Hepatocyte (in vitro differentiated cells): ENCODE measurements around the gene KIAA1549. TPM values are rescaled to one million over a fixed set of nuclear protein-coding genes. Genes with fewer than 3 reads are reported as not detected.

Experiments
- DNase-seq: peaks from one replicate; pipeline ENCODE4 v3.0.0-alpha.2; 2016; ENCODE audit warnings: low spot score
- H2AFZ ChIP-seq: fragments of 200-600 bp; sonication (generic); 2 replicates; pipeline ENCODE4 v1.6.0; 2016; ENCODE audit warnings: antibody characterized with exemption, mild to moderate bottlenecking
- H3K27ac ChIP-seq: fragments of 200-600 bp; sonication (generic); 2 replicates; pipeline ENCODE4 v1.5.1; 2016; ENCODE audit warnings: mild to moderate bottlenecking
- H3K27me3 ChIP-seq: fragments of 200-600 bp; sonication (generic); 2 replicates; pipeline ENCODE4 v1.6.1; 2016
- H3K36me3 ChIP-seq: fragments of 200-600 bp; sonication (generic); replicated peaks from 2 replicates; pipeline ENCODE4 v1.5.1; 2016; ENCODE audit warnings: low read depth; ENCODE audit not compliant: insufficient read depth
- H3K4me1 ChIP-seq: fragments of 200-600 bp; sonication (generic); 2 replicates; pipeline ENCODE4 v1.5.1; 2016; ENCODE audit warnings: mild to moderate bottlenecking, moderate library complexity; ENCODE audit not compliant: insufficient read depth
- H3K4me2 ChIP-seq: fragments of 200-600 bp; sonication (generic); 2 replicates; pipeline ENCODE4 v1.6.0; 2016
- H3K4me3 ChIP-seq: fragments of 200-600 bp; sonication (generic); 2 replicates; pipeline ENCODE4 v1.5.1; 2016; ENCODE audit warnings: mild to moderate bottlenecking
- H3K79me2 ChIP-seq: fragments of 200-600 bp; sonication (generic); 2 replicates; pipeline ENCODE4 v1.6.0; 2017; ENCODE audit warnings: mild to moderate bottlenecking
- H3K9me2 ChIP-seq: fragments of 200-600 bp; sonication (generic); replicated peaks from 2 replicates; pipeline ENCODE4 v1.6.0; 2017; ENCODE audit warnings: mild to moderate bottlenecking; ENCODE audit not compliant: insufficient read depth
- H3K9me3 ChIP-seq: fragments of 200-600 bp; sonication (generic); 2 replicates; pipeline ENCODE4 v1.5.1; 2016; ENCODE audit warnings: low read depth, mild to moderate bottlenecking
- H4K20me1 ChIP-seq: fragments of 200-600 bp; sonication (generic); 2 replicates; pipeline ENCODE4 v1.6.0; 2016; ENCODE audit warnings: mild to moderate bottlenecking; ENCODE audit not compliant: insufficient read depth, poor library complexity, severe bottlenecking
- CTCF ChIP-seq: fragments of 200-600 bp; sonication (generic); IDR thresholded peaks from 2 replicates; pipeline ENCODE4 v1.5.1; 2016; ENCODE audit warnings: antibody characterized with exemption, mild to moderate bottlenecking; ENCODE audit not compliant: poor library complexity
- EZH2 ChIP-seq: fragments of 200-600 bp; sonication (generic); IDR thresholded peaks from 2 replicates; pipeline ENCODE4 v1.6.1; 2016; ENCODE audit warnings: antibody characterized with exemption, mild to moderate bottlenecking, borderline replicate concordance
- EZH2phosphoT487 ChIP-seq: fragments of 200-600 bp; sonication (generic); IDR thresholded peaks from one replicate; pipeline ENCODE4 v1.6.1; 2018; ENCODE audit warnings: antibody characterized with exemption, mild to moderate bottlenecking, low read depth, moderate library complexity; ENCODE audit not compliant: unreplicated experiment, severe bottlenecking
- WGBS: methylation state at CpG from one replicate; pipeline ENCODE4 v1.1.6; 2016; ENCODE audit warnings: low lambda C conversion rate; ENCODE audit errors: missing lambda C conversion rate; 5-methylcytosine and 5-hydroxymethylcytosine counted together
- polyA plus RNA-seq: library from polyadenylated mRNA; unstranded; fragments of >200 nt; fragmentation: Nextera tagmentation; extraction: Ambion mirVana; gene quantifications from 2 replicates; pipeline ENCODE4 v1.2.1, GENCODE V29; 2016
- small RNA-seq: library from RNA; depleted of rRNA; stranded (forward); fragments of <200 nt; gene quantifications from one replicate; pipeline ENCODE3, GENCODE V24; 2014
- total RNA-seq: library from RNA; depleted of rRNA; stranded (reverse); fragments of >200 nt; gene quantifications from 2 replicates; pipeline ENCODE4 v1.2.3, GENCODE V29; 2014

Gene KIAA1549
- total and polyA plus RNA-seq, 2 experiments from 2014 or later, result 3.4 to 7.3 TPM

GRCh38 chr7:138796038-138796615, 185.1 kb downstream of the KIAA1549 start:
- H3K4me3 ChIP-seq, result no peak overlapping the region
- H3K27ac ChIP-seq, result no peak overlapping the region
- H3K79me2 ChIP-seq, result no peaks in the 10 kb centered on the region
- H4K20me1 ChIP-seq, result no peaks in the 10 kb centered on the region
- no peaks in the 10 kb centered on the region for H3K36me3 ChIP-seq
- H3K4me2 ChIP-seq, result no peak overlapping the region
- H3K9me3 ChIP-seq, result no peaks in the 10 kb centered on the region
- H2AFZ ChIP-seq, result no peak overlapping the region
- no peak for DNase-seq
- no peaks in the 10 kb centered on the region for H3K9me2 ChIP-seq
- no peaks in the 10 kb centered on the region for H3K4me1 ChIP-seq
- 87% methylated on average over 9 of the region's 9 CpGs for WGBS
- no peak for TF ChIP-seq CTCF
- TF ChIP-seq EZH2phosphoT487, result no peak
- TF ChIP-seq EZH2, result no peak
- no peaks in the 10 kb centered on the region for H3K27me3 ChIP-seq

DNA sequence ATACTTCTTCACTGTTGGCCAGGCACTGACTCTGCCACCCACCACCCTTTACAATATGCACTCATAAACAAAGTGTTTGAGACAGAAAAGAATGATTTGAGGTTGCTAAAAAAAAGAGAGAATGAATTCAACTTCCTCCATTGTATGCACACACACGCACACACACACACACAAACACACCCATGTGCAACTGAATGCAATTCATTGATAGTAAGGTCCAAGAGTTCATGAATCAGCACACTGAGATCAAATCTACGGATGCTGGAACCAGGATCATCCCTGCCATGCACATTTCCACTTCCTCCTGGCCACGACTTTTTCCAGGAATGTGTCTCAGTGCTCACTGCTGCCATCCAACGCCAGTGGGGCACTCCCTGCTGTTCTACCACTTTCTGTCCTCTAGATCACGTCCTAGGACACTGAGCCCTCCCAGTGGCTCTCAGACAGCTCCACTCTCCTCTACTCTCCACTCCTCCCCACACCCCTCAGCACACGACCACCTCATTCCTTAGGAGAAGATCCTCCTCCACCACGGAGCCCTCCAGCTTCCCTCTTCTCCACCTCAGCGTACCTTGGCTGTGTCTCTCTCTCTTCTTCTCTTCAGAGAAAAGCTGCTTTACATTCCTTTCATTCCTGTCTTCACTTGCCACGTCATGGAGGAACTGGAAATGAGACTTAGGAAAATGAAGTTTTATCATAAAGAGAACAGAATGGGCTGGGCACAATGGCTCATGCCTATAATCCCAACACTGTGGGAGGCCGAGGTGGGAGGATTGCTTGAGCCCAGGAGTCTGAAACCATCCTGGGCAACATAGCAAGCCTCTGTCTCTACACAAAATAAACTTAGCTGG, 195.4 kb downstream of the KIAA1549 start:
- no peaks in the 10 kb centered on the region for H3K79me2 ChIP-seq
- no peaks in the 10 kb centered on the region for H3K9me2 ChIP-seq
- DNase-seq, result no peak
- no peaks in the 10 kb centered on the region for H3K9me3 ChIP-seq
- no peaks in the 10 kb centered on the region for H3K4me1 ChIP-seq
- no peak for TF ChIP-seq EZH2phosphoT487
- no peak for TF ChIP-seq CTCF
- no peak for TF ChIP-seq EZH2
- H4K20me1 ChIP-seq, result no peaks in the 10 kb centered on the region
- no peak overlapping the region for H3K27ac ChIP-seq
- no peaks in the 10 kb centered on the region for H3K27me3 ChIP-seq
- H3K4me3 ChIP-seq, result no peak overlapping the region
- WGBS, result 58% methylated on average over 10 of the region's 10 CpGs
- H3K36me3 ChIP-seq, result no peaks in the 10 kb centered on the region
- no peak overlapping the region for H2AFZ ChIP-seq
- no peak overlapping the region for H3K4me2 ChIP-seq

DNA sequence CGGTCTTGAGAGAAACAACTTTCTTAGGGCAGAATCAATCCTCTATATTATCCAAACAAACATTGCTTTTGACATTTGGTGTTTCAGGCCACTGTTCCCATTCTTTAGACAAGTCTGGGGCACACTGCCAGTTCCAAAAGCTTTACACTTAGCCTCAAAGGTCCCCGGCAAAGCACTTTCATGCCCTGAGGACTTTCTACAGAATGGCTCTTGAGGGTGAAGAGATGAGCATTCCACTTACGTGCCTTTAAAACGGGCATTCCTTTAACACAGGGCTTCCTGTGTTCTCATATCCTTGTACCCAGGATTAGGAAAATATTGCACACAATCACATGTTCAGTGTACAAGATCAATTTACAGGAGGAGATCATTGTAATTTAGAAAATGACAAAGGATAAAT, 196.5 kb downstream of the KIAA1549 start:
- TF ChIP-seq CTCF, result no peak
- TF ChIP-seq EZH2phosphoT487, result no peak
- no peak for TF ChIP-seq EZH2
- H2AFZ ChIP-seq, result no peak overlapping the region
- H3K9me3 ChIP-seq, result no peaks in the 10 kb centered on the region
- H4K20me1 ChIP-seq, result no peaks in the 10 kb centered on the region
- H3K4me2 ChIP-seq, result no peak overlapping the region
- no peaks in the 10 kb centered on the region for H3K36me3 ChIP-seq
- no peaks in the 10 kb centered on the region for H3K9me2 ChIP-seq
- H3K4me1 ChIP-seq, result no peaks in the 10 kb centered on the region
- no peak overlapping the region for H3K4me3 ChIP-seq
- no peaks in the 10 kb centered on the region for H3K79me2 ChIP-seq
- no peak for DNase-seq
- H3K27ac ChIP-seq, result no peak overlapping the region
- WGBS, result 56% methylated on average over 4 of the region's 4 CpGs
- H3K27me3 ChIP-seq, result no peaks in the 10 kb centered on the region

Small RNAs within 50 kb of the gene (small RNA-seq; reads per million reads assigned to genes)
- not detected for gene RNU6-1272P

Other genes with a start within 250 kb of the KIAA1549 start
- gene TMEM213, start 183.4 kb downstream of the KIAA1549 start, total RNA-seq, result 0.03 TPM in 1 of 2 replicates, not detected in the other
- gene TMEM213, start 183.4 kb downstream of the KIAA1549 start, polyA plus RNA-seq, result 0.93 TPM in 1 of 2 replicates, not detected in the other
- gene ATP6V0A4, start 183.2 kb downstream of the KIAA1549 start, total RNA-seq, result 0.84 and 1.1 TPM in 2 replicates
- 0.29 and 0.34 TPM in 2 replicates for gene ATP6V0A4, start 183.2 kb downstream of the KIAA1549 start, polyA plus RNA-seq
- gene ZC3HAV1L, start 54.7 kb upstream of the KIAA1549 start, total RNA-seq, result 29.0 and 29.9 TPM in 2 replicates
- gene ZC3HAV1L, start 54.7 kb upstream of the KIAA1549 start, polyA plus RNA-seq, result 10.3 and 11.6 TPM in 2 replicates
- gene ZC3HAV1, start 128.3 kb upstream of the KIAA1549 start, total RNA-seq, result 25.5 and 27.9 TPM in 2 replicates
- 20.4 and 23.8 TPM in 2 replicates for gene ZC3HAV1, start 128.3 kb upstream of the KIAA1549 start, polyA plus RNA-seq
- 12.6 and 12.9 TPM in 2 replicates for gene UBN2, start 249.8 kb upstream of the KIAA1549 start, total RNA-seq
- gene UBN2, start 249.8 kb upstream of the KIAA1549 start, polyA plus RNA-seq, result 4.5 and 5.1 TPM in 2 replicates